ENCODE measurements around the gene CCDC32.

DNA sequence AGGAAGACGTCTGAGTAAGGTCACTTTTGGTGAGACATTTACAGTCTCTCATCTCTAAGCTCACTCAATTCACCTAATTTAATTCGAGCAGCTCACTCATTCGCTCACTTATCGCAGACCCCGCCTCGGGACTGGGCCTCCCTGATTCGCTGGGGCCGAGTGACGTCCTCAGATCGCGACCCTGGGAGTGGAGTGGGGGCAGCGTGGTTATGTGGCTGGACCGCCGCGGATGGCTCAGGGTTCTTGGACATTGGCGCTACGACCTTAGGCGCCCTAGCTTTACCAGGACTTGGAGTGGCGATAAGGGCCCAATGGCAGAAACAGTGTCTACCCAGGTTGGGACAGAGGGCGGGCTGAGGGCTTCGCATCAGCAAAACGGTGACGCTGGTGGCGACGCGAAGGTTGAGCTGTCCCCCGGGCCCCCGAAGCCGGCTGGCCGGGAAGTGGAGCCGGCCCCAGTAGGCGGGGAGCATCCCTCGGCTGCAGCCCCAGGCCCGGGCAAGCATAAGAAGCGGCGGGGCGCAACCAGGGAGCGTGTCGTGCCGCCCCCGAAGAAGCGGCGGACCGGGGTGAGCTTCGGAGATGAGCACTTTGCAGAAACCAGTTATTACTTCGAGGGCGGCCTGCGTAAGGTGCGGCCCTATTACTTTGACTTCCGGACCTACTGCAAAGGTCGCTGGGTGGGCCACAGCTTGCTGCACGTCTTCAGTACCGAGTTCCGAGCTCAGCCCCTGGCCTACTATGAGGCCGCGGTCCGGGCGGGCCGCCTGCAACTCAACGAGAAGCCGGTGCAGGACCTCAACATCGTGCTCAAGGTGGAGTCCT, 4.5 kb upstream of the CCDC32 start, which contains the start of gene RPUSD2:
- TF ChIP-seq, protein P1, sequence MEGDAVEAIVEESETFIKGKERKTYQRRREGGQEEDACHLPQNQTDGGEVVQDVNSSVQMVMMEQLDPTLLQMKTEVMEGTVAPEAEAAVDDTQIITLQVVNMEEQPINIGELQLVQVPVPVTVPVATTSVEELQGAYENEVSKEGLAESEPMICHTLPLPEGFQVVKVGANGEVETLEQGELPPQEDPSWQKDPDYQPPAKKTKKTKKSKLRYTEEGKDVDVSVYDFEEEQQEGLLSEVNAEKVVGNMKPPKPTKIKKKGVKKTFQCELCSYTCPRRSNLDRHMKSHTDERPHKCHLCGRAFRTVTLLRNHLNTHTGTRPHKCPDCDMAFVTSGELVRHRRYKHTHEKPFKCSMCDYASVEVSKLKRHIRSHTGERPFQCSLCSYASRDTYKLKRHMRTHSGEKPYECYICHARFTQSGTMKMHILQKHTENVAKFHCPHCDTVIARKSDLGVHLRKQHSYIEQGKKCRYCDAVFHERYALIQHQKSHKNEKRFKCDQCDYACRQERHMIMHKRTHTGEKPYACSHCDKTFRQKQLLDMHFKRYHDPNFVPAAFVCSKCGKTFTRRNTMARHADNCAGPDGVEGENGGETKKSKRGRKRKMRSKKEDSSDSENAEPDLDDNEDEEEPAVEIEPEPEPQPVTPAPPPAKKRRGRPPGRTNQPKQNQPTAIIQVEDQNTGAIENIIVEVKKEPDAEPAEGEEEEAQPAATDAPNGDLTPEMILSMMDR (conservative IDR thresholded peaks at IDR 0.05): no peak
- no peak for TF ChIP-seq EZH2 (IDR thresholded peaks at IDR 0.05; ENCODE audit: low read depth)

Measured in PC-9 (cell line).